Trophoblast cell (in vitro differentiated cells and primary cell): ENCODE data around the gene CD59.

Experiments
- DNase-seq, 2 donors: peaks; one replicate each; pipeline ENCODE4 v3.0.0-alpha.2; 2016
- H2AFZ ChIP-seq: 2 replicates; pipeline ENCODE4 v1.6.1; 2013; ENCODE audit warnings: low read length, moderate library complexity, mild to moderate bottlenecking; ENCODE audit not compliant: insufficient read depth, poor library complexity
- H2AK5ac ChIP-seq: 2 replicates; pipeline ENCODE4 v1.6.1; 2013; ENCODE audit warnings: mild to moderate bottlenecking, low read length
- H2BK120ac ChIP-seq: 2 replicates; pipeline ENCODE4 v1.6.1; 2013; ENCODE audit warnings: low read length, mild to moderate bottlenecking, moderate library complexity; ENCODE audit not compliant: insufficient read depth, poor library complexity
- H2BK12ac ChIP-seq: 2 replicates; pipeline ENCODE4 v1.6.1; 2013; ENCODE audit warnings: mild to moderate bottlenecking, low read length, moderate library complexity
- H2BK5ac ChIP-seq: 2 replicates; pipeline ENCODE4 v1.6.1; 2013; ENCODE audit warnings: low read length, low read depth, moderate library complexity, mild to moderate bottlenecking; ENCODE audit not compliant: poor library complexity
- H3K14ac ChIP-seq: 2 replicates; pipeline ENCODE4 v1.6.1; 2013; ENCODE audit warnings: mild to moderate bottlenecking, low read length
- H3K18ac ChIP-seq: 2 replicates; pipeline ENCODE4 v1.6.1; 2013; ENCODE audit warnings: mild to moderate bottlenecking, low read length
- H3K23ac ChIP-seq: 2 replicates; pipeline ENCODE4 v1.6.1; 2013; ENCODE audit warnings: low read length
- H3K27ac ChIP-seq: 2 replicates; pipeline ENCODE4 v1.5.1; 2013; ENCODE audit warnings: low read depth, mild to moderate bottlenecking, inconsistent platforms, low read length, moderate library complexity
- H3K27me3 ChIP-seq: 2 replicates; pipeline ENCODE4 v1.6.1; 2013; ENCODE audit warnings: inconsistent platforms, mild to moderate bottlenecking, low read length, moderate library complexity; ENCODE audit not compliant: insufficient read depth
- H3K36me3 ChIP-seq, 2 experiments: 1 replicate in 1 of 2; 2 replicates in 1 of 2; pipeline ENCODE4 v1.6.1; 2013; ENCODE audit warnings: low read length in 2 of 2, mild to moderate bottlenecking in 2 of 2, moderate library complexity in 1 of 2; ENCODE audit not compliant: insufficient read depth in 2 of 2, control insufficient read depth in 1 of 2
- H3K4ac ChIP-seq: 2 replicates; pipeline ENCODE4 v1.6.1; 2013; ENCODE audit warnings: low read depth, mild to moderate bottlenecking, low read length, moderate library complexity
- H3K4me1 ChIP-seq, 2 experiments: 1 replicate in 1 of 2; 2 replicates in 1 of 2; pipeline ENCODE4 v1.6.1; 2013; ENCODE audit warnings: low read length in 2 of 2, mild to moderate bottlenecking in 2 of 2, moderate library complexity in 1 of 2; ENCODE audit not compliant: insufficient read depth in 2 of 2, control insufficient read depth in 1 of 2
- H3K4me2 ChIP-seq: 2 replicates; pipeline ENCODE4 v1.6.1; 2013; ENCODE audit warnings: inconsistent platforms, mild to moderate bottlenecking, low read length, moderate library complexity
- H3K4me3 ChIP-seq: 2 replicates; pipeline ENCODE4 v1.5.1; 2013; ENCODE audit warnings: mild to moderate bottlenecking, low read depth, low read length, inconsistent platforms
- H3K79me1 ChIP-seq: one replicate; pipeline ENCODE4 v1.6.1; 2013; ENCODE audit warnings: low read length
- H3K79me2 ChIP-seq: 2 replicates; pipeline ENCODE4 v1.6.1; 2013; ENCODE audit warnings: low read length, mild to moderate bottlenecking; ENCODE audit not compliant: control insufficient read depth, insufficient read depth, poor library complexity
- H3K9ac ChIP-seq: 2 replicates; pipeline ENCODE4 v1.6.1; 2013; ENCODE audit warnings: mild to moderate bottlenecking, low read length
- H3K9me3 ChIP-seq: 2 replicates; pipeline ENCODE4 v1.6.1; 2013; ENCODE audit warnings: low read depth, mild to moderate bottlenecking, control low read depth, inconsistent platforms, low read length; ENCODE audit not compliant: insufficient read depth
- H4K12ac ChIP-seq: 2 replicates; pipeline ENCODE4 v1.6.1; 2013; ENCODE audit warnings: low read depth, mild to moderate bottlenecking, low read length, moderate library complexity
- H4K8ac ChIP-seq: 2 replicates; pipeline ENCODE4 v1.6.1; 2013; ENCODE audit warnings: low read depth, mild to moderate bottlenecking, low read length, moderate library complexity
- H4K91ac ChIP-seq: one replicate; pipeline ENCODE4 v1.6.1; 2013; ENCODE audit warnings: low read depth, mild to moderate bottlenecking, low read length, moderate library complexity
- WGBS: extraction: QIAGEN DNeasy Blood & Tissue Kit; methylation state at CpG from one replicate; pipeline ENCODE4 v1.1.7; 2013; ENCODE audit warnings: missing lambda C conversion rate; ENCODE audit not compliant: insufficient read length, insufficient coverage; ENCODE audit errors: extremely low coverage; 5-methylcytosine and 5-hydroxymethylcytosine counted together

The CD59 gene

GRCh38 chr11:33770236-33770635 is 34.0 kb upstream of the CD59 start:
- Histone ChIP-seq H2AFZ (no peak overlapping the region), H3K18ac (no peak overlapping the region), H4K8ac (no peak overlapping the region), H3K36me3 (peaks cover 0 to 4% of the 10 kb centered on the region in 2 experiments), H2AK5ac (no peak overlapping the region), H3K4me2 (no peak overlapping the region), H3K79me1 (peaks cover 10% of the 10 kb centered on the region), H3K4ac (no peak overlapping the region), H3K79me2 (peaks cover 6% of the 10 kb centered on the region), H3K4me1 (peaks cover 7 to 14% of the 10 kb centered on the region in 2 experiments), H4K12ac (no peak overlapping the region), H2BK12ac (no peak overlapping the region), H3K14ac (no peak overlapping the region), H3K4me3 (no peak overlapping the region), H2BK120ac (no peak overlapping the region), H3K9ac (no peak overlapping the region), H4K91ac (no peak overlapping the region), H3K9me3 (no peaks in the 10 kb centered on the region), H2BK5ac (no peak overlapping the region), H3K23ac (no peak overlapping the region), H3K27me3 (no peaks in the 10 kb centered on the region), H3K27ac (no peak overlapping the region)
- WGBS = no CpG with 5 or more reads among the region's 2 CpGs
- peak in 1 of 2 donors; percentile 28 for DNase-seq

DNA sequence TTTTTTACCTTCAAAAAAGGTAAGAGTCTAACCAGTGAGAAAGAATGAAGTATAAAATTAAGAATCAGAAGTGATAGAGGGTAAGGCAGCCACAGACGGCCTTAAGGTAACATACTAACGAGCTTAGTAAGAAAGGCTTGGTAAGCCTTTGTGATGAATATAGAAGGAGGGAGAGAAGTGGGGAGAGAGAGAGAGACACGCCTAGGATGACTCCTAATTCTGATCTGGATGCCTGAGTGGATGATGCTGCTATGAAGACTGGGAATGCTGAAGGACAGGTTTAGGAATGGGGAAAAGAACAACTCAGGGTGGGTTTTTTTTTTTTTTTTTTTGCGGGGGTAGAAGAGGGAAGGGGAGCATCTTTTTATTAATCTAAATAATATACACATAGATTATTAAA is 33.3 kb upstream of the CD59 start:
- H4K8ac ChIP-seq = no peak overlapping the region
- peaks cover 6% of the 10 kb centered on the region for H3K79me2 ChIP-seq
- peaks cover 3 to 10% of the 10 kb centered on the region in 2 experiments for H3K4me1 ChIP-seq
- no peak overlapping the region for H3K23ac ChIP-seq
- H2BK120ac ChIP-seq = no peak overlapping the region
- H3K14ac ChIP-seq = no peak overlapping the region
- H3K4me2 ChIP-seq = no peak overlapping the region
- H2BK12ac ChIP-seq = no peak overlapping the region
- H2AFZ ChIP-seq = no peak overlapping the region
- H3K9ac ChIP-seq = no peak overlapping the region
- H2BK5ac ChIP-seq = no peak overlapping the region
- no peak overlapping the region for H3K4ac ChIP-seq
- H3K9me3 ChIP-seq = no peaks in the 10 kb centered on the region
- WGBS = no CpG with 5 or more reads among the region's 4 CpGs
- peak; percentile 70 to 84 for DNase-seq
- H3K27ac ChIP-seq = no peak overlapping the region
- no peak overlapping the region for H3K4me3 ChIP-seq
- no peak overlapping the region for H4K91ac ChIP-seq
- no peaks in the 10 kb centered on the region for H3K27me3 ChIP-seq
- no peak overlapping the region for H3K18ac ChIP-seq
- peaks cover 7% of the 10 kb centered on the region for H3K79me1 ChIP-seq
- H3K36me3 ChIP-seq = peaks cover 0 to 4% of the 10 kb centered on the region in 2 experiments
- no peak overlapping the region for H2AK5ac ChIP-seq
- no peak overlapping the region for H4K12ac ChIP-seq

GRCh38 chr11:33767624-33768023 is 31.4 kb upstream of the CD59 start:
- Histone ChIP-seq H3K4me2 (no peak overlapping the region), H4K12ac (no peak overlapping the region), H3K79me2 (no peaks in the 10 kb centered on the region), H3K23ac (no peak overlapping the region), H3K36me3 (peaks cover 0 to 4% of the 10 kb centered on the region in 2 experiments), H2AK5ac (no peak overlapping the region), H3K14ac (no peak overlapping the region), H3K4ac (no peak overlapping the region), H2BK5ac (no peak overlapping the region), H3K9ac (no peak overlapping the region), H3K4me1 (peaks cover 0 to 6% of the 10 kb centered on the region in 2 experiments), H4K8ac (no peak overlapping the region), H2AFZ (no peak overlapping the region), H3K4me3 (no peak overlapping the region), H2BK120ac (no peak overlapping the region), H2BK12ac (no peak overlapping the region), H3K27me3 (no peaks in the 10 kb centered on the region), H3K9me3 (no peaks in the 10 kb centered on the region), H3K27ac (no peak overlapping the region), H4K91ac (no peak overlapping the region), H3K79me1 (no peaks in the 10 kb centered on the region), H3K18ac (no peak overlapping the region)
- no CpG with 5 or more reads among the region's 4 CpGs for WGBS
- DNase-seq = no peak

- H3K79me2 ChIP-seq = no peaks in the 10 kb centered on the region
- WGBS = no CpG with 5 or more reads among the region's 2 CpGs
Measured at GRCh38 chr11:33766085-33766484, 29.9 kb upstream of the CD59 start.

More at GRCh38 chr11:33766085-33766484, 29.9 kb upstream of the CD59 start:
- Histone ChIP-seq H3K18ac (no peak overlapping the region), H4K91ac (no peak overlapping the region), H3K27me3 (no peaks in the 10 kb centered on the region), H3K23ac (no peak overlapping the region), H3K4me3 (no peak overlapping the region), H3K79me1 (no peaks in the 10 kb centered on the region), H3K9ac (no peak overlapping the region), H3K4ac (no peak overlapping the region), H3K4me2 (no peak overlapping the region), H3K9me3 (no peaks in the 10 kb centered on the region), H4K12ac (no peak overlapping the region), H2BK5ac (no peak overlapping the region), H2BK12ac (no peak overlapping the region), H3K4me1 (peaks cover 0 to 2% of the 10 kb centered on the region in 2 experiments), H2AK5ac (no peak overlapping the region), H2AFZ (no peak overlapping the region), H3K36me3 (peaks cover 0 to 4% of the 10 kb centered on the region in 2 experiments), H3K14ac (no peak overlapping the region), H3K27ac (no peak overlapping the region), H4K8ac (no peak overlapping the region), H2BK120ac (no peak overlapping the region)
- no peak for DNase-seq
